Mesodermal cell (in vitro differentiated cells): ENCODE results near the gene CIT.

Experiments
- H3K27ac ChIP-seq: 2 replicates; pipeline ENCODE4 v1.7.0; 2013; ENCODE audit warnings: mild to moderate bottlenecking, low read depth, low read length, moderate library complexity; ENCODE audit not compliant: severe bottlenecking
- H3K36me3 ChIP-seq: 2 replicates; pipeline ENCODE4 v1.7.1; 2013; ENCODE audit warnings: mild to moderate bottlenecking, low read length, moderate library complexity; ENCODE audit not compliant: control insufficient read depth, insufficient read depth
- H3K4me1 ChIP-seq: one replicate; pipeline ENCODE4 v1.7.1; 2013; ENCODE audit warnings: mild to moderate bottlenecking, low read length; ENCODE audit not compliant: insufficient read depth, control insufficient read depth, poor library complexity, severe bottlenecking
- H3K4me3 ChIP-seq: 2 replicates; pipeline ENCODE4 v1.7.0; 2013; ENCODE audit warnings: low read length, control low read depth, mild to moderate bottlenecking; ENCODE audit not compliant: insufficient read depth, poor library complexity, severe bottlenecking; ENCODE audit errors: extremely low read depth
- H3K9me3 ChIP-seq: 2 replicates; pipeline ENCODE4 v1.7.1; 2013; ENCODE audit warnings: mild to moderate bottlenecking, low read length, moderate library complexity; ENCODE audit not compliant: control insufficient read depth
- WGBS, 2 experiments: methylation state at CpG; one replicate each; pipeline ENCODE4 v1.1.5; 2013; ENCODE audit warnings: missing lambda C conversion rate in 2 of 2; ENCODE audit not compliant: insufficient coverage in 2 of 2; 5-methylcytosine and 5-hydroxymethylcytosine counted together

The CIT gene

GRCh38 chr12:119681728-119682638, 195.1 kb downstream of the CIT start:
- peaks cover 84% of the 10 kb centered on the region for H3K36me3 ChIP-seq

GRCh38 chr12:119681111-119681510, 196.0 kb downstream of the CIT start:
- 98 to 100% methylated on average over 4 to 6 of the region's 8 CpGs for WGBS, 2 experiments
- H3K9me3 ChIP-seq: no peaks in the 10 kb centered on the region
- H3K36me3 ChIP-seq: peaks cover 85% of the 10 kb centered on the region
- no peak overlapping the region for H3K4me3 ChIP-seq
- H3K4me1 ChIP-seq: peaks cover 5% of the 10 kb centered on the region
- H3K27ac ChIP-seq: no peak overlapping the region

More at GRCh38 chr12:119681728-119682638, 195.1 kb downstream of the CIT start:
- 91 to 94% methylated on average over 6 to 7 of the region's 9 CpGs for WGBS, 2 experiments
- Histone ChIP-seq H3K4me1 (peaks cover 5% of the 10 kb centered on the region), H3K27ac (no peak overlapping the region), H3K9me3 (no peaks in the 10 kb centered on the region), H3K4me3 (no peak overlapping the region)

DNA sequence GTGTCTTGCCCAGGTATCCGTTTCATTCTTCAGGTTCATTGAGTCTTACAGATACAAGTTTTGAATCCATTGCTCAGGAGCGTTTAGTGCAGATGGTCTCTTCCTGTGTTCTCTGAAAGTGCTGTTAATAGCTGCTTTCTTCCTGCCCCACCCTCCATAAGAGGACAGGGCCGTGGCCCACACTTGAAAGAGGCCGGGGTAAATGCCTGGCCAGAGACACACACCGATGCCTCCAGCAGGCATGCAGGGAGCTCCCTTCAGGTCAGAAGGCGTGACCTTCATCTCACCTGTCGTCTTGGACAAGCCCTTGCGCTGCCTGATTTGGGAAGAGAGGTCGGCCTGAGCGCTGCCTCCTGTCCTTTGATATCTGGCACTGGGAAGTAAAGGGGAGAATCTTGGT, 197.6 kb downstream of the CIT start:
- H3K9me3 ChIP-seq: no peaks in the 10 kb centered on the region
- 95 to 98% methylated on average over 9 to 10 of the region's 10 CpGs for WGBS, 2 experiments
- peaks cover 97% of the 10 kb centered on the region for H3K36me3 ChIP-seq
- H3K27ac ChIP-seq: no peak overlapping the region
- H3K4me1 ChIP-seq: peaks cover 5% of the 10 kb centered on the region
- no peak overlapping the region for H3K4me3 ChIP-seq

DNA sequence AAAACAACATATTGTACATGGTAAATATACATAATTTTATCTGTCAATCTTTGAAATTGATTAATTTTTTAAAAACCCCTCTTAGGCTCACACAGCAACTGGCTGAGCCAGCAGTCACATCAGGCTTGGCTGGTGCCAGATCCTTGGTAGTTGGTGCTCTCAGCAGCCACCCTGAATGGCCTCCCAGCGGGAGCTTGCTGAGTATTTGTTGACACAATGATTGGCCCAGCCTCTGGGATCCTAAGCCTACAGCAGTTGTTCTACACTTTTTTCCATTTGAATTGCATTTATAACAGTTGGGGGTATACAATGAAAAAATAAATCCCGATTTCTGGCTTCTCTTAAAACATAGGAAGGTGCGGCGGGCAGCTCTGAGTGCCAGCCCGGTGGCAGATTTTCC, 198.0 kb downstream of the CIT start:
- no peak overlapping the region for H3K4me3 ChIP-seq
- peaks cover 98% of the 10 kb centered on the region for H3K36me3 ChIP-seq
- H3K27ac ChIP-seq: no peak overlapping the region
- no peaks in the 10 kb centered on the region for H3K9me3 ChIP-seq
- H3K4me1 ChIP-seq: peaks cover 5% of the 10 kb centered on the region
- WGBS, 2 experiments: 90 to 93% methylated on average over 5 of the region's 5 CpGs

- Histone ChIP-seq H3K4me3 (no peak overlapping the region), H3K9me3 (no peaks in the 10 kb centered on the region), H3K4me1 (peaks cover 5% of the 10 kb centered on the region), H3K27ac (no peak overlapping the region), H3K36me3 (peaks cover 98% of the 10 kb centered on the region)
- WGBS, 2 experiments: 89 to 95% methylated on average over 3 of the region's 7 CpGs
Measured at GRCh38 chr12:119678459-119678858, 198.7 kb downstream of the CIT start.

- Histone ChIP-seq H3K27ac (no peak overlapping the region), H3K9me3 (no peaks in the 10 kb centered on the region), H3K4me1 (peaks cover 5% of the 10 kb centered on the region), H3K4me3 (no peak overlapping the region), H3K36me3 (peaks cover 98% of the 10 kb centered on the region)
- WGBS, 2 experiments: 96 to 98% methylated on average over 11 to 13 of the region's 13 CpGs
Measured at GRCh38 chr12:119676573-119676972, 200.5 kb downstream of the CIT start.

- Histone ChIP-seq H3K9me3 (no peaks in the 10 kb centered on the region), H3K4me3 (no peak overlapping the region), H3K4me1 (peaks cover 5% of the 10 kb centered on the region), H3K27ac (no peak overlapping the region), H3K36me3 (peaks cover 98% of the 10 kb centered on the region)
- WGBS, 2 experiments: 95 to 97% methylated on average over 8 to 9 of the region's 9 CpGs
Measured at GRCh38 chr12:119676022-119676421, 201.1 kb downstream of the CIT start.

- WGBS, 2 experiments: 90 to 96% methylated on average over 2 to 4 of the region's 4 CpGs
- Histone ChIP-seq H3K4me3 (no peak overlapping the region), H3K4me1 (peaks cover 5% of the 10 kb centered on the region), H3K9me3 (no peaks in the 10 kb centered on the region), H3K36me3 (peaks cover 98% of the 10 kb centered on the region), H3K27ac (no peak overlapping the region)
Measured at GRCh38 chr12:119674560-119674959, 202.6 kb downstream of the CIT start.

DNA sequence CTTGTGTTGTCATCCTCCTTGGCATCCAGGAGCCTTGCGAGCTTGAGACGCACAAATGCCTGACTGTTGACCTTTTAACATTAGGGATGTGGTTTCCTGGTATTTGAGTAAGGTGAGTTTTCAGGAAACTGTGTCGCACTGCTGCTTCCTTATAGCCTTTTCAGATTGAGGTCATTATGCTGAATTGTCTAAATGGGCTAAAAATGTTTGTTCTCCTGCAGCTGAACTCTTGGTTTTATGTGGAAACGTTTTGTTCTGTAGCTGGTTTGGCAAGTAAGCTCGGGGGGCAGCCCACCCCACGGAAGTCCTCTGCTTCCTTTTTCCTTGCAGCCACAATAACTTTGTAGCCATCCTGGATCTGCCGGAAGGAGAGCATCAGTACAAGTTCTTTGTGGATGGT, 203.5 kb downstream of the CIT start:
- peaks cover 90% of the 10 kb centered on the region for H3K36me3 ChIP-seq
- 90% methylated on average over 5 to 6 of the region's 7 CpGs for WGBS, 2 experiments
- H3K27ac ChIP-seq: no peak overlapping the region
- no peaks in the 10 kb centered on the region for H3K9me3 ChIP-seq
- H3K4me1 ChIP-seq: peaks cover 5% of the 10 kb centered on the region
- no peak overlapping the region for H3K4me3 ChIP-seq

GRCh38 chr12:119672194-119672593, 204.9 kb downstream of the CIT start:
- Histone ChIP-seq H3K4me1 (no peaks in the 10 kb centered on the region), H3K4me3 (no peak overlapping the region), H3K36me3 (peaks cover 75% of the 10 kb centered on the region), H3K27ac (no peak overlapping the region), H3K9me3 (no peaks in the 10 kb centered on the region)
- 92 to 93% methylated on average over 2 of the region's 8 CpGs for WGBS, 2 experiments

GRCh38 chr12:119671070-119671469, 206.1 kb downstream of the CIT start:
- Histone ChIP-seq H3K36me3 (peaks cover 64% of the 10 kb centered on the region), H3K4me3 (no peak overlapping the region), H3K27ac (no peak overlapping the region), H3K4me1 (no peaks in the 10 kb centered on the region), H3K9me3 (no peaks in the 10 kb centered on the region)
- WGBS, 2 experiments: 90 to 100% methylated on average over 2 to 3 of the region's 3 CpGs
